HEK293 (cell line): ENCODE measurements around the gene MYO7B.

Source experiments
- CTCF ChIA-PET: fragments of 350-600 bp; formaldehyde crosslinking; extraction: SDS; loops from one replicate; lab custom pipeline; 2021; ENCODE audit warnings: antibody characterized with exemption; lab: Yijun Ruan, JAX
- POLR2A ChIA-PET: fragments of 300-600 bp; formaldehyde crosslinking; extraction: SDS; loops from one replicate; lab custom pipeline; 2020; ENCODE audit warnings: antibody characterized with exemption, inconsistent platforms; lab: Yijun Ruan, JAX
- H3K27ac ChIP-seq: fragments of 200-500 bp; sonication (Bioruptor generic); 2 replicates; pipeline ENCODE4 v1.5.1; 2014; ENCODE audit warnings: low read depth, low read length, control low read depth, inconsistent platforms; ENCODE audit errors: extremely low read depth
- H3K36me3 ChIP-seq, 2 experiments: fragments of 200-500 bp in 1 of 2; sonication (Bioruptor generic) in 1 of 2; 1 replicate in 1 of 2; 2 replicates in 1 of 2; pipeline ENCODE4 v1.5.1; 2014 to 2017; ENCODE audit warnings: inconsistent platforms in 2 of 2, low read length in 2 of 2; ENCODE audit not compliant: control insufficient read depth in 2 of 2, insufficient read depth in 1 of 2
- H3K4me1 ChIP-seq: fragments of 200-500 bp; sonication (Bioruptor generic); 2 replicates; pipeline ENCODE4 v1.5.1; 2014; ENCODE audit warnings: mild to moderate bottlenecking, low read length, inconsistent platforms; ENCODE audit not compliant: control insufficient read depth, insufficient read depth
- H3K4me3 ChIP-seq: 2 replicates; pipeline ENCODE4 v1.5.1; 2011; ENCODE audit warnings: low read depth, mild to moderate bottlenecking, control low read depth, low read length, moderate library complexity
- H3K9me3 ChIP-seq: fragments of 200-500 bp; sonication (Bioruptor generic); 2 replicates; pipeline ENCODE4 v1.5.1; 2014; ENCODE audit warnings: low read depth, low read length, inconsistent platforms; ENCODE audit not compliant: control insufficient read depth, insufficient read depth
- BCL11B ChIP-seq: fragments of 450-650 bp; formaldehyde crosslinking; IDR thresholded peaks from 2 replicates; pipeline ENCODE4 v1.5.1; 2016; ENCODE audit warnings: low read depth, missing biosample characterization, missing genetic modification characterization
- KLF8 ChIP-seq: fragments of 450-650 bp; formaldehyde crosslinking; IDR thresholded peaks from 2 replicates; pipeline ENCODE4 v1.5.1; 2016; ENCODE audit warnings: missing biosample characterization, missing genetic modification characterization
- PATZ1 ChIP-seq: fragments of 450-650 bp; formaldehyde crosslinking; IDR thresholded peaks from 2 replicates; pipeline ENCODE4 v1.5.1; 2016; ENCODE audit warnings: missing biosample characterization, missing genetic modification characterization
- SCRT1 ChIP-seq: fragments of 450-650 bp; formaldehyde crosslinking; IDR thresholded peaks from 2 replicates; pipeline ENCODE4 v1.5.1; 2016; ENCODE audit warnings: missing biosample characterization, missing genetic modification characterization, borderline replicate concordance
- SCRT2 ChIP-seq: fragments of 450-650 bp; formaldehyde crosslinking; IDR thresholded peaks from 2 replicates; pipeline ENCODE4 v1.5.1; 2016; ENCODE audit warnings: missing biosample characterization, missing genetic modification characterization
- ZNF148 ChIP-seq: fragments of 450-650 bp; formaldehyde crosslinking; IDR thresholded peaks from 2 replicates; pipeline ENCODE4 v1.5.0; 2017; ENCODE audit warnings: missing biosample characterization, missing genetic modification characterization, borderline replicate concordance
- ZNF175 ChIP-seq: fragments of 450-650 bp; formaldehyde crosslinking; IDR thresholded peaks from 2 replicates; pipeline ENCODE4 v1.5.1; 2016; ENCODE audit warnings: missing biosample characterization, missing genetic modification characterization
- ZNF184 ChIP-seq: fragments of 450-650 bp; IDR thresholded peaks from 2 replicates; pipeline ENCODE4 v1.5.1; 2018; ENCODE audit warnings: missing biosample characterization, mild to moderate bottlenecking, missing genetic modification characterization
- ZNF214 ChIP-seq: fragments of 450-650 bp; formaldehyde crosslinking; IDR thresholded peaks from 2 replicates; pipeline ENCODE4 v1.5.1; 2017; ENCODE audit warnings: missing biosample characterization, mild to moderate bottlenecking, missing genetic modification characterization, borderline replicate concordance
- ZNF248 ChIP-seq: fragments of 450-650 bp; formaldehyde crosslinking; IDR thresholded peaks from 2 replicates; pipeline ENCODE4 v1.5.1; 2017; ENCODE audit warnings: missing biosample characterization, missing genetic modification characterization
- ZNF266 ChIP-seq: fragments of 450-650 bp; formaldehyde crosslinking; IDR thresholded peaks from 2 replicates; pipeline ENCODE4 v1.5.1; 2016; ENCODE audit warnings: missing biosample characterization, missing genetic modification characterization, low read depth
- ZNF394 ChIP-seq: fragments of 450-650 bp; formaldehyde crosslinking; IDR thresholded peaks from 2 replicates; pipeline ENCODE4 v1.5.1; 2016; ENCODE audit warnings: missing biosample characterization, missing genetic modification characterization, mild to moderate bottlenecking, moderate library complexity, borderline replicate concordance
- ZNF645 ChIP-seq: fragments of 450-650 bp; formaldehyde crosslinking; IDR thresholded peaks from 2 replicates; pipeline ENCODE4; 2016; ENCODE audit warnings: missing biosample characterization, missing genetic modification characterization
- ZNF704 ChIP-seq: fragments of 450-650 bp; formaldehyde crosslinking; IDR thresholded peaks from 2 replicates; pipeline ENCODE4 v1.5.1; 2016; ENCODE audit warnings: missing biosample characterization, missing genetic modification characterization
- ZNF777 ChIP-seq: fragments of 450-650 bp; formaldehyde crosslinking; IDR thresholded peaks from 2 replicates; pipeline ENCODE4 v1.5.1; 2017; ENCODE audit warnings: missing biosample characterization, missing genetic modification characterization, borderline replicate concordance
- ZNF792 ChIP-seq: fragments of 450-650 bp; formaldehyde crosslinking; IDR thresholded peaks from 2 replicates; pipeline ENCODE4 v1.5.1; 2016; ENCODE audit warnings: missing biosample characterization, missing genetic modification characterization
- ZSCAN30 ChIP-seq: fragments of 450-650 bp; IDR thresholded peaks from 2 replicates; pipeline ENCODE4 v1.5.1; 2018; ENCODE audit warnings: missing biosample characterization, mild to moderate bottlenecking, missing genetic modification characterization, moderate library complexity

Gene MYO7B

GRCh38 chr2:127622561-127623387, 87.3 kb downstream of the MYO7B start:
- TF ChIP-seq BCL11B (tag by site-specific recombination) (no peak), ZNF792 (tag by site-specific recombination) (no peak), ZNF184 (no peak), ZNF214 (tag by site-specific recombination) (no peak), ZNF148 (tag by site-specific recombination) (no peak), KLF8 (tag by site-specific recombination) (no peak), ZNF777 (tag by site-specific recombination) (no peak), PATZ1 (tag by site-specific recombination) (no peak), SCRT1 (peak; percentile 21; the same call in 1 of the 2 replicates), ZNF704 (tag by site-specific recombination) (no peak), ZNF248 (tag by site-specific recombination) (no peak), ZNF645 (no peak), ZSCAN30 (no peak), ZNF394 (no peak), ZNF266 (no peak), ZNF175 (tag by site-specific recombination) (no peak), SCRT2 (tag by site-specific recombination) (peak; percentile 40; the same call in 1 of the 2 replicates)
- no peak overlapping the region for H3K27ac ChIP-seq
- no peaks in the 10 kb centered on the region for H3K36me3 ChIP-seq
- H3K9me3 ChIP-seq: no peaks in the 10 kb centered on the region
- CTCF ChIA-PET: no interaction called here
- no peak overlapping the region for H3K4me3 ChIP-seq
- no peaks in the 10 kb centered on the region for H3K4me1 ChIP-seq
- POLR2A ChIA-PET: no interaction called here
